Measurements from ENCODE around the gene ASF1B. TPM values are rescaled to one million over a fixed set of nuclear protein-coding genes. Genes with fewer than 3 reads are reported as not detected.

The ASF1B gene
- polyA plus RNA-seq, 3 donors: 15.5 to 23.0 (median 20.0) TPM

- no peak for DNase-seq (ENCODE audit: extremely low read depth in 1 of 11, low read depth in 9 of 11, low spot score in 4 of 11)
Observed at GRCh38 chr19:14097532-14098151, 38.7 kb downstream of the ASF1B start.

- no peak for DNase-seq (ENCODE audit: extremely low read depth in 1 of 11, low read depth in 9 of 11, low spot score in 4 of 11)
Observed at GRCh38 chr19:14096272-14096992, 40.0 kb downstream of the ASF1B start.

GRCh38 chr19:14094854-14095253 lies 41.5 kb downstream of the ASF1B start:
- no peak for DNase-seq (ENCODE audit: extremely low read depth in 1 of 11, low read depth in 9 of 11, low spot score in 4 of 11)

- DNase-seq (ENCODE audit: extremely low read depth in 1 of 11, low read depth in 9 of 11, low spot score in 4 of 11): no peak
Observed at GRCh38 chr19:14093117-14093823, 43.1 kb downstream of the ASF1B start.

GRCh38 chr19:14091813-14092462 lies 44.5 kb downstream of the ASF1B start:
- peak in 1 of 11 donors; percentile 32 for DNase-seq (ENCODE audit: extremely low read depth in 1 of 11, low read depth in 9 of 11, low spot score in 4 of 11)

- peak in 5 of 11 donors; percentile 41 to 67 (median 60) for DNase-seq (ENCODE audit: extremely low read depth in 1 of 11, low read depth in 9 of 11, low spot score in 4 of 11)
Observed at GRCh38 chr19:14091081-14091812, 45.1 kb downstream of the ASF1B start.

- peak in 9 of 11 donors; percentile 71 to 92 (median 86) for DNase-seq (ENCODE audit: extremely low read depth in 1 of 11, low read depth in 9 of 11, low spot score in 4 of 11)
Observed at GRCh38 chr19:14090509-14091080, 45.8 kb downstream of the ASF1B start, which contains the start of gene SAMD1. Gene SAMD1, minus strand, starts transcription at chr19:14090751.

- peak in 3 of 11 donors; percentile 30 to 39 (median 38) for DNase-seq (ENCODE audit: extremely low read depth in 1 of 11, low read depth in 9 of 11, low spot score in 4 of 11)
Observed at GRCh38 chr19:14089662-14090508, 46.5 kb downstream of the ASF1B start.

- DNase-seq (ENCODE audit: extremely low read depth in 1 of 11, low read depth in 9 of 11, low spot score in 4 of 11): no peak
Observed at GRCh38 chr19:14089412-14089661, 47.1 kb downstream of the ASF1B start.

- DNase-seq (ENCODE audit: extremely low read depth in 1 of 11, low read depth in 9 of 11, low spot score in 4 of 11): no peak
Observed at GRCh38 chr19:14088634-14089411, 47.6 kb downstream of the ASF1B start.

GRCh38 chr19:14086098-14086497 lies 50.3 kb downstream of the ASF1B start:
- DNase-seq (ENCODE audit: extremely low read depth in 1 of 11, low read depth in 9 of 11, low spot score in 4 of 11): no peak

GRCh38 chr19:14085309-14085995 lies 50.9 kb downstream of the ASF1B start, which contains the start of gene C19orf67:
Gene C19orf67, minus strand, starts transcription at chr19:14085783. Its CDS starts 156 bp downstream, at chr19:14085627.
- no peak for DNase-seq (ENCODE audit: extremely low read depth in 1 of 11, low read depth in 9 of 11, low spot score in 4 of 11)

GRCh38 chr19:14082675-14082960 lies 53.8 kb downstream of the ASF1B start:
- DNase-seq (ENCODE audit: extremely low read depth in 1 of 11, low read depth in 9 of 11, low spot score in 4 of 11): no peak

GRCh38 chr19:14081797-14082674 lies 54.4 kb downstream of the ASF1B start:
- DNase-seq (ENCODE audit: extremely low read depth in 1 of 11, low read depth in 9 of 11, low spot score in 4 of 11): no peak

GRCh38 chr19:14080887-14081796 lies 55.2 kb downstream of the ASF1B start:
- DNase-seq (ENCODE audit: extremely low read depth in 1 of 11, low read depth in 9 of 11, low spot score in 4 of 11): peak; percentile 99 to 100 (median 100)
